HG02588 (cell line): ENCODE results near the gene TSPAN13.
"Not testable (repeated sequence)": the region's sequence is repeated elsewhere in the genome, so short reads cannot be mapped to it uniquely, and the experiment has no call there.

Experiments
- ATAC-seq: cut with Tn5 transposase; IDR thresholded peaks from one replicate; pipeline ENCODE4 v1.9.1; 2021; ENCODE audit warnings: mild to moderate bottlenecking, moderate library complexity; ENCODE audit not compliant: unreplicated experiment

The TSPAN13 gene

GRCh38 chr7:16740623-16740953 lies 13.0 kb upstream of the TSPAN13 start:
- no peak for ATAC-seq

GRCh38 chr7:16740996-16741395 lies 12.6 kb upstream of the TSPAN13 start:
- ATAC-seq, result no peak

- ATAC-seq, result no peak
These were observed 11.9 kb upstream of the TSPAN13 start for GRCh38 chr7:16741676-16742075.

GRCh38 chr7:16742547-16742946 lies 11.0 kb upstream of the TSPAN13 start:
- no peak for ATAC-seq

- no peak for ATAC-seq
These were observed 10.3 kb upstream of the TSPAN13 start for GRCh38 chr7:16743236-16743635.

- ATAC-seq, result no peak
These were observed 8.9 kb upstream of the TSPAN13 start for GRCh38 chr7:16744518-16745250.

- no peak for ATAC-seq
These were observed 7.9 kb upstream of the TSPAN13 start for GRCh38 chr7:16745645-16746044.

- no peak for ATAC-seq
These were observed 6.5 kb upstream of the TSPAN13 start for GRCh38 chr7:16747102-16747501.

GRCh38 chr7:16753932-16754855 lies 639 bp downstream of the TSPAN13 start:
- ATAC-seq, result peak; percentile 30

- ATAC-seq, result no peak
These were observed 1.3 kb downstream of the TSPAN13 start for GRCh38 chr7:16754856-16755317.

GRCh38 chr7:16755397-16755796 lies 1.8 kb downstream of the TSPAN13 start:
- no peak for ATAC-seq

GRCh38 chr7:16758036-16758435 lies 4.5 kb downstream of the TSPAN13 start:
- ATAC-seq, result no peak

GRCh38 chr7:16758631-16759611 lies 5.4 kb downstream of the TSPAN13 start:
- ATAC-seq, result no peak

GRCh38 chr7:16759840-16760239 lies 6.3 kb downstream of the TSPAN13 start:
- ATAC-seq, result no peak

- no peak for ATAC-seq
These were observed 8.6 kb downstream of the TSPAN13 start for GRCh38 chr7:16762177-16762576.

- ATAC-seq, result no peak
These were observed 11.4 kb downstream of the TSPAN13 start for GRCh38 chr7:16764942-16765341.

- no peak for ATAC-seq
These were observed 11.9 kb downstream of the TSPAN13 start for GRCh38 chr7:16765436-16765859.

- not testable (repeated sequence) for ATAC-seq
These were observed 16.4 kb downstream of the TSPAN13 start for GRCh38 chr7:16769994-16770393.

GRCh38 chr7:16770657-16771329 lies 17.2 kb downstream of the TSPAN13 start:
- no peak for ATAC-seq

GRCh38 chr7:16773326-16773725 lies 19.8 kb downstream of the TSPAN13 start:
- ATAC-seq, result no peak
